Measurements from ENCODE around the gene ABHD5. TPM values are rescaled to one million over a fixed set of nuclear protein-coding genes. Genes with fewer than 3 reads are reported as not detected.

The ABHD5 gene
- polyA plus RNA-seq, 4 donors: 20.4 to 26.4 (median 22.2) TPM

GRCh38 chr3:43684944-43685343 lies 5.8 kb upstream of the ABHD5 start:
- DNase-seq (ENCODE audit: low read depth in 4 of 4, low spot score in 3 of 4): no peak

- no peak for DNase-seq (ENCODE audit: low read depth in 4 of 4, low spot score in 3 of 4)
These were observed 4.8 kb upstream of the ABHD5 start for GRCh38 chr3:43685921-43686320.

- no peak for DNase-seq (ENCODE audit: low read depth in 4 of 4, low spot score in 3 of 4)
These were observed 4.4 kb upstream of the ABHD5 start for GRCh38 chr3:43686333-43686699.

- DNase-seq (ENCODE audit: low read depth in 4 of 4, low spot score in 3 of 4): no peak
These were observed 3.8 kb upstream of the ABHD5 start for GRCh38 chr3:43686700-43687498.

GRCh38 chr3:43687499-43687811 lies 3.3 kb upstream of the ABHD5 start:
- DNase-seq (ENCODE audit: low read depth in 4 of 4, low spot score in 3 of 4): no peak

GRCh38 chr3:43688245-43688650 lies 2.5 kb upstream of the ABHD5 start:
- DNase-seq (ENCODE audit: low read depth in 4 of 4, low spot score in 3 of 4): no peak

DNA sequence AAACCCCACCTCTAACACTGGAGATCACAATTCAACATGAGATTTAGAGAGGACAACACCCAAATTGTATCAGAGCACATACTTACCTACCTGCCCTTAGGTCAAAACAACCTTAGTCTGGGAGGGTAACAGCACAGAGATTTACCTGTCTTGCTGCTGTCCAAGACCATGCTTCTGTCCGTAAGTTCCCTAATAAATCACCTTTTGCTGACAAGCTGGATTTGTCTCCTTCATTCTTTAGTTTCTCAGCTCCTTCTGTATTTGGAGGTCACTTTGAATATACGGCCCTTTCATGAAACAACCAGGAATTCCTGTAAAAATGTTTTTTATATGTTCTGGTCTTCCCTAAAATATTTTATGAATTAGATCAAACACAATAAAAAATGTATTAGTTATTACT lies 1.6 kb upstream of the ABHD5 start:
- no peak for DNase-seq (ENCODE audit: low read depth in 4 of 4, low spot score in 3 of 4)

- DNase-seq (ENCODE audit: low read depth in 4 of 4, low spot score in 3 of 4): peak in 1 of 4 donors; percentile 15
These were observed 855 bp upstream of the ABHD5 start for GRCh38 chr3:43689766-43690399.

DNA sequence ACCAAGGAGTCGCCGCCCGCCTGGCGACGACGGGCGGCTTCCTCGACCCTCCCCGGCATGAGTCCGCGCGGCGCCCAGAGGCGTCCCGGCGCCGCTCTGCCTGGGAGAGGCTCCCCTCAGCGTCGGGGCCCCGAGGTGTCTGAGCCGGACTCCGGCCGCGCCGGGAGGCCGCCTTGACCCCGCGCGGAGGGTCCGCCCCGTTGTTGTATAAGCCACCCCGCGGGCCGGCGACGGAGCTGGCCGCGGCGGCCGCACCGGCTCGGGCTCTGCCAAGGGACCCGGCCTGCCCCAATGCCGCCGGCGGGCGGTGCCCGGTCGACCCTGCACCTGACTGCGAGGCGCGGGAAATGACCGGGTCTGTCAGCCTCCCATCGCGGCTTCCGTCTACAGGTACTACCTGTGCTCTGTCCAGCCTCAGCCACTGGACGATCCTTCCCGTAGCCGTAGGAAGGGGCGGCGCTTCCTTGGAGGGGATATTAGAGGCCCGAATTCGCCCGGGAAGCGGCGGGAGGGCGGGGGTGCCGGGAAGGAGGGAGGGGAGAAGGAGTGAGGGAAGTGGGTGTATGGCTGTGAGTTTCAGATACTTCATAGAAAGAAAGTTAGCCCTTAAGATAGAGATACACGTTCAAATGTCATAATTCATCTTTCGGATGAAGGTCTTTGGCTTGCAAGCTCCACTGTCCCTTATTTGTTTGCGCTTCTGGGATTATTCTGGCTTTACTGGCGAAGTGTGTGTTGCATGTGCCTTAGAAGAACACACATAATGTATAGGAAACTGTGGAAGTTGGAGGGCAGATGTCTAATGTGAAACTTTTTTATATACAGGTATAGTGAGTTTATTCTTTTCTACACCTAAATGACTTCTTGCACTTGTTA lies 620 bp downstream of the ABHD5 start:
- DNase-seq (ENCODE audit: low read depth in 4 of 4, low spot score in 3 of 4): peak; percentile 38 to 60 (median 44)

DNA sequence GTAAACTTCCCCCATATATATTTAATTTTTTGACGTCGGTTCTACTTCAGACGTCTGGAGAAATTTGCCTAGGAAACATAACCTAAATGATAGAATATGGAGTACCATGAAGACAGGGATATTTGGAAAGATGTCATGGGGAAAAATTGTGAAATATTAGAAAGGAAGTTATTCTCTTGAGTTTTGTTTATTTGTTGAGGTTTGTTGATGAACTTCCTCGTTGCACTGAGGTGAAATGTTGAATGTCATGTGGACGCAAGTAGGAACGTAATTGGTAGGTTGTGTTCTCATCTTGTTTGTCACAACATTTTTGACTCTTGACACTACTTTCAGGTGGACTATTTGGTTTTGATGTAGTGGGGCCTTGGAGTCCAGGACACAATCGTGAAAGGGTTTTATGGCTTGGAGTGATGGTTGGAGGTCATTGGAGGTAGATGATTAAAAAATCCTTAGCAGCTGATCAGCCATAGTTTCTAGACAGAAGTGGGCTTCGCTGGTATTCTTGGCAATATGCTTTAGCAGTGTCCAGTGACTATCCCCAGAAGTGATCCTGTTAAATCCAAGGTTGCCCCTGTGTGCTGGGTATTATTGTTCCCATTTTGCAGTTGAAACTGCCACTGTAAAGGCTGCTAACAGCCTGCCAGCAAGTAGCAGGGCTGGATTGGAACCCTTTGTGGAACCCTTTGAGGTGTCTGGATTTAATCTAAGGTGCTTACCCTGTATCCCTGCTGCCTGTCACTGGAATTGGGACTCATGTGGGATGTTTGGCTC lies 1.5 kb downstream of the ABHD5 start:
- no peak for DNase-seq (ENCODE audit: low read depth in 4 of 4, low spot score in 3 of 4)

DNA sequence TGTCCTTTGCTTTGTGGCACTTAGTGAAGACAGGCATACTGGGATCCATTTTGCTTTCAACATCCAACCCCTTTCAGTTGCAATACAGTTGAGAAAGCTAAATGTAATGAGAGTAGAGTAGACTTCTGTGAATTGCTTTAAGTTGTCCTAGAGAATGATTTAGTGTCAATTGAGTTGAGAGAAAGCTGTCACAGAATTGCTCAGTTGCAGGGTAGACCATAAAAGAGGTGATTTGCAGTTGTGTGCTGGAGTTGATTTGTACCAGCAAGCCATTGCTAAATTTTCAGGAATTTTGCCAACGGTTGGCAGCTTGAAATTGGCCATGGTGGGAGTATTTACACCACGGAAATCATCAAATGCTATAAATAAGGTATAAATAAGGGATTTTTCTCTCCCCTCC lies 2.2 kb downstream of the ABHD5 start:
- DNase-seq (ENCODE audit: low read depth in 4 of 4, low spot score in 3 of 4): no peak

DNA sequence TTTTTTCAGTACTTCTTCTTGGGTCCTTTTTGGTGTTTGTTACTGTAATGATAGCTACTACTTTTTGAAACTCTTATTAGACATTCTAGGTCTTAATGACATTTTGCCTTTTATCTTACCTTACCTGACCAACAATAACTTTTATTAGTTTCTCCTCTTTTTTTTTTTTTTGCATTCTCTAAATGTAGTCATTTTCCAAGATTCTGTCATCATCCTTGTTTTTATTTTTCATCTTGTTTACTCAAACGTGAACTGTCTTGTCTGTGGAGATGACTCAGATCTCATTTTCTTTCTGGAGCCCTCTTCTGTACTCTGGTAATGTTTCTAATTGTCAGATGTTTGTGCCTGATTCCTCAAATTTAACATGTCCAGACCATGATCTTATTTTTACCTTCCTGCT lies 2.9 kb downstream of the ABHD5 start:
- no peak for DNase-seq (ENCODE audit: low read depth in 4 of 4, low spot score in 3 of 4)

GRCh38 chr3:43695443-43695842 lies 4.7 kb downstream of the ABHD5 start:
- DNase-seq (ENCODE audit: low read depth in 4 of 4, low spot score in 3 of 4): no peak

- no peak for DNase-seq (ENCODE audit: low read depth in 4 of 4, low spot score in 3 of 4)
These were observed 5.1 kb downstream of the ABHD5 start for GRCh38 chr3:43695863-43696262.

- DNase-seq (ENCODE audit: low read depth in 4 of 4, low spot score in 3 of 4): no peak
These were observed 5.7 kb downstream of the ABHD5 start for GRCh38 chr3:43696441-43696840.

- DNase-seq (ENCODE audit: low read depth in 4 of 4, low spot score in 3 of 4): no peak
These were observed 6.1 kb downstream of the ABHD5 start for GRCh38 chr3:43696881-43697280.

DNA sequence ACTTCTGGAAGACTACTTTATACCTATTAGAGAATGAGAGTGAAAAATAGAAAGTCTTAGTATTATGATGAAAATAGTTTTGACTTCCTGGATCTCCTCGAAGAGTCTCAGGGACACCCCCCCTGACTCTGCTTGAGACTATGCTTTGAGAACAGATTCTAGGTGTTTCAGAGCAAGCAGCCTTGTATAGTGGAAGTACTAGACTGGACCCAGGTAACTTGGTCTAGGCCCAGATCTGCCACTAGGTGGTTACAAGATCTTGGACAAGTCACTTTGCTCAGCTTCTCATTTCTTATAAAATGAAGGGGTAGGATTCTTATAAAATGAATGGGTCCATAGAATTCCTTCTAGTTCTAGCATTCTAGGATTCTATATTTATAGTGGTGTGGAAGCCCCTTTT lies 9.1 kb downstream of the ABHD5 start:
- no peak for DNase-seq (ENCODE audit: low read depth in 4 of 4, low spot score in 3 of 4)

DNA sequence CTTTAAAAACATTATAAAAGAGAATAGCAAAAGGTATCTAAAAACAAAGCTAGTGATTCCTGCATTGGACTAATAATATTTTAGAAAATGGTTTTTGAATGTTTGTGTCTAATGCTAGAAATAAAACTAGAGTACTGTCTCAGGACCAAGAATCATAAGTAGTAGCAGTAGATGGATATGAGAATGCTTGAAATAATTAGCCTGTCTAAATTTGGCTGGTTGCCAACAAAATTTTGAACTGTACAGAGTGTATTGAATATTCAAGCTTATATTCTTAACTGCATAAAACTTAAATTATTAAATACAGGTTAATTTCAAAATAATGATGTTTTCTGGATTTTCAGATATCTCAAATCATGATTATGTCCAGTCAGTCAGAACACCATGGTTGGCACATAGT lies 14.0 kb downstream of the ABHD5 start:
- no peak for DNase-seq (ENCODE audit: low read depth in 4 of 4, low spot score in 3 of 4)

- DNase-seq (ENCODE audit: low read depth in 4 of 4, low spot score in 3 of 4): no peak
These were observed 15.6 kb downstream of the ABHD5 start for GRCh38 chr3:43706342-43706741.

DNA sequence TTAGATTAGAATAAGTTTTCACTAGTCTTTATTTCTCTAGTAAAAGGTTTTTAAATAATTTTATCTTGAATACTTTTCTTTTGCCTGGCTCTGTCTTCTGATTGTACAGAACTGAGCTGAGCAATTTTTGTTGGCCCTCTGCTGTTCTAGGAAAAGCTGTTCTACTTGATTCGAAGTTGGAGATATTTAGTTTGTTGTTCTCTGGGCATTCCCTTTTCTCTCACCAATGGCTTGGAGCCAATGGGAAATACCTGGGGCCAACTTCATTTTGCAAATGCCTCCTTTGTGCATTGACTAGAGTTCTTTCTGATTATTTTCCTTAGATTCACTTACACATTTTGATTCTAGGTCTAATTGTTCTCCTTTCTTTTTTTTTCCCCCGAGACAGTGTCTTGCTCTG lies 16.5 kb downstream of the ABHD5 start:
- no peak for DNase-seq (ENCODE audit: low read depth in 4 of 4, low spot score in 3 of 4)

GRCh38 chr3:43707998-43708397 lies 17.3 kb downstream of the ABHD5 start:
- no peak for DNase-seq (ENCODE audit: low read depth in 4 of 4, low spot score in 3 of 4)
